H9 (cell line): ENCODE data around the gene EMP3. TPM values are rescaled to one million over a fixed set of nuclear protein-coding genes. Genes with fewer than 3 reads are reported as not detected.
A peak's percentile ranks its signal among the peaks of the same experiment; 100 is the strongest.

Experiments used
- DNase-seq: peaks from one replicate; pipeline ENCODE4 v3.0.0-alpha.2; 2017
- H2AFZ ChIP-seq: one replicate; pipeline ENCODE4 v1.6.1; 2013; ENCODE audit warnings: mild to moderate bottlenecking, low read length, control low read depth, moderate library complexity
- H2AK5ac ChIP-seq: 2 replicates; pipeline ENCODE4 v1.6.1; 2013; ENCODE audit warnings: low read length, control low read depth, mixed read lengths; ENCODE audit not compliant: insufficient read length
- H2BK120ac ChIP-seq: one replicate; pipeline ENCODE4 v1.6.1; 2013; ENCODE audit warnings: low read depth, mild to moderate bottlenecking, low read length, control low read depth, inconsistent platforms; ENCODE audit not compliant: poor library complexity, severe bottlenecking
- H2BK12ac ChIP-seq: 2 replicates; pipeline ENCODE4 v1.6.1; 2013; ENCODE audit warnings: low read length, control low read depth, mixed read lengths, low read depth; ENCODE audit not compliant: insufficient read length
- H2BK15ac ChIP-seq: 2 replicates; pipeline ENCODE4 v1.6.1; 2013; ENCODE audit warnings: low read depth, low read length, control low read depth
- H2BK20ac ChIP-seq: one replicate; pipeline ENCODE4 v1.6.1; 2013; ENCODE audit warnings: low read depth, mild to moderate bottlenecking, low read length, control low read depth, inconsistent platforms; ENCODE audit not compliant: poor library complexity, severe bottlenecking
- H2BK5ac ChIP-seq: 2 replicates; pipeline ENCODE4 v1.6.1; 2013; ENCODE audit warnings: low read length, control low read depth, mixed read lengths; ENCODE audit not compliant: insufficient read length
- H3K14ac ChIP-seq: 2 replicates; pipeline ENCODE4 v1.6.1; 2013; ENCODE audit warnings: low read length, control low read depth; ENCODE audit not compliant: insufficient read depth
- H3K18ac ChIP-seq: 2 replicates; pipeline ENCODE4 v1.6.1; 2013; ENCODE audit warnings: low read depth, mild to moderate bottlenecking, mixed read lengths, low read length, control low read depth; ENCODE audit not compliant: insufficient read length
- H3K23ac ChIP-seq: 2 replicates; pipeline ENCODE4 v1.6.1; 2013; ENCODE audit warnings: low read length, control low read depth, mixed read lengths, low read depth; ENCODE audit not compliant: insufficient read length
- H3K23me2 ChIP-seq: 2 replicates; pipeline ENCODE4 v1.6.1; 2013; ENCODE audit warnings: low read depth, mild to moderate bottlenecking, mixed read lengths, low read length, control low read depth; ENCODE audit not compliant: insufficient read length, poor library complexity, severe bottlenecking
- H3K27ac ChIP-seq: 2 replicates; pipeline ENCODE4 v1.5.1; 2013; ENCODE audit warnings: low read length, control low read depth, mixed read lengths, low read depth; ENCODE audit not compliant: insufficient read length
- H3K27me3 ChIP-seq: 2 replicates; pipeline ENCODE4 v1.6.1; 2013; ENCODE audit warnings: low read length, control low read depth, inconsistent platforms; ENCODE audit not compliant: insufficient read depth
- H3K4ac ChIP-seq: 2 replicates; pipeline ENCODE4 v1.6.1; 2013; ENCODE audit warnings: low read depth, mild to moderate bottlenecking, control low read depth, inconsistent platforms, low read length, moderate library complexity
- H3K4me1 ChIP-seq: 2 replicates; pipeline ENCODE4 v1.6.1; 2013; ENCODE audit warnings: low read length, control low read depth, inconsistent platforms; ENCODE audit not compliant: insufficient read depth
- H3K4me2 ChIP-seq: 2 replicates; pipeline ENCODE4 v1.6.1; 2013; ENCODE audit warnings: low read length, control low read depth, mixed read lengths; ENCODE audit not compliant: insufficient read length, insufficient read depth
- H3K56ac ChIP-seq: 2 replicates; pipeline ENCODE4 v1.6.1; 2013; ENCODE audit warnings: low read depth, mild to moderate bottlenecking, mixed read lengths, low read length, control low read depth; ENCODE audit not compliant: insufficient read length
- H3K79me1 ChIP-seq: 2 replicates; pipeline ENCODE4 v1.6.1; 2013; ENCODE audit warnings: low read depth, mild to moderate bottlenecking, moderate library complexity, low read length, control low read depth, inconsistent platforms; ENCODE audit not compliant: insufficient read depth, poor library complexity, severe bottlenecking
- H3K79me2 ChIP-seq: 2 replicates; pipeline ENCODE4 v1.6.1; 2013; ENCODE audit warnings: low read length, control low read depth, inconsistent platforms; ENCODE audit not compliant: insufficient read depth
- H3K9ac ChIP-seq: 2 replicates; pipeline ENCODE4 v1.6.1; 2013; ENCODE audit warnings: low read length, control low read depth, mixed read lengths; ENCODE audit not compliant: insufficient read length; ENCODE audit errors: extremely low read depth
- H3K9me3 ChIP-seq: one replicate; pipeline ENCODE4 v1.6.1; 2013; ENCODE audit warnings: low read depth, low read length, inconsistent platforms; ENCODE audit not compliant: control insufficient read depth
- H3T11ph ChIP-seq: one replicate; pipeline ENCODE4 v1.6.1; 2013; ENCODE audit warnings: mild to moderate bottlenecking, low read length, control low read depth, inconsistent platforms
- H4K20me1 ChIP-seq: one replicate; pipeline ENCODE4 v1.6.1; 2013; ENCODE audit not compliant: control insufficient read depth, insufficient read length, insufficient read depth
- H4K5ac ChIP-seq: 2 replicates; pipeline ENCODE4 v1.6.1; 2013; ENCODE audit warnings: low read depth, mild to moderate bottlenecking, mixed read lengths, low read length, control low read depth; ENCODE audit not compliant: insufficient read length
- H4K8ac ChIP-seq: replicated peaks from 2 replicates; pipeline ENCODE4 v1.6.1; 2013; ENCODE audit warnings: low read length, control low read depth, mixed read lengths, low read depth; ENCODE audit not compliant: insufficient read length
- H4K91ac ChIP-seq: 2 replicates; pipeline ENCODE4 v1.6.1; 2013; ENCODE audit warnings: low read depth, mild to moderate bottlenecking, moderate library complexity, mixed read lengths, low read length, control low read depth; ENCODE audit not compliant: insufficient read length
- H3K27ac Mint-ChIP-seq, 3 experiments: 2 replicates in 2 of 3; 3 replicates in 1 of 3; pipeline ENCODE4 v1.8.0; 2020 to 2021; ENCODE audit warnings: mixed read lengths in 3 of 3, mild to moderate bottlenecking in 1 of 3, moderate library complexity in 1 of 3
- H3K27me3 Mint-ChIP-seq: 2 replicates; pipeline ENCODE4 v1.8.0; 2021; ENCODE audit warnings: low read depth, mild to moderate bottlenecking, moderate library complexity, mixed read lengths
- H3K36me3 Mint-ChIP-seq, 3 experiments: 2 replicates in 2 of 3; 3 replicates in 1 of 3; pipeline ENCODE4 v1.8.0; 2020 to 2021; ENCODE audit warnings: low read depth in 3 of 3, mixed read lengths in 3 of 3; ENCODE audit not compliant: insufficient read depth in 1 of 3
- H3K4me1 Mint-ChIP-seq, 2 experiments: 2 replicates each; pipeline ENCODE4 v1.8.0; 2020; ENCODE audit warnings: mixed read lengths in 2 of 2
- H3K4me3 Mint-ChIP-seq, 2 experiments: 2 replicates in 1 of 2; 3 replicates in 1 of 2; pipeline ENCODE4 v1.8.0; 2020 to 2021; ENCODE audit warnings: mild to moderate bottlenecking in 2 of 2, mixed read lengths in 2 of 2, moderate library complexity in 1 of 2
- H3K9me3 Mint-ChIP-seq, 2 experiments: 2 replicates in 1 of 2; 3 replicates in 1 of 2; pipeline ENCODE4 v1.8.0; 2020; ENCODE audit warnings: mild to moderate bottlenecking in 2 of 2, mixed read lengths in 2 of 2, moderate library complexity in 1 of 2
- whole genome bisulfite sequencing: extraction: QIAGEN DNeasy Blood & Tissue Kit; methylation state at CpG from one replicate; pipeline ENCODE4 v1.1.7; 2013; ENCODE audit warnings: missing lambda C conversion rate, low lambda C conversion rate, mixed read lengths; ENCODE audit not compliant: insufficient read length; ENCODE audit errors: extremely low coverage; 5-methylcytosine and 5-hydroxymethylcytosine counted together
- total RNA-seq: library from RNA; stranded (reverse); gene quantifications from 2 replicates; pipeline ENCODE4 v1.2.1, GENCODE V29; 2021
- TF ChIP-seq, protein P1 (sequence below): fragments of 200-600 bp; sonication (generic); conservative IDR thresholded peaks from 3 replicates; pipeline ENCODE4 v1.8.0; 2021; ENCODE audit warnings: antibody characterized with exemption, mild to moderate bottlenecking

Gene EMP3
- total RNA-seq, 1 experiment from 2014 or later: 9.6 TPM

DNA sequence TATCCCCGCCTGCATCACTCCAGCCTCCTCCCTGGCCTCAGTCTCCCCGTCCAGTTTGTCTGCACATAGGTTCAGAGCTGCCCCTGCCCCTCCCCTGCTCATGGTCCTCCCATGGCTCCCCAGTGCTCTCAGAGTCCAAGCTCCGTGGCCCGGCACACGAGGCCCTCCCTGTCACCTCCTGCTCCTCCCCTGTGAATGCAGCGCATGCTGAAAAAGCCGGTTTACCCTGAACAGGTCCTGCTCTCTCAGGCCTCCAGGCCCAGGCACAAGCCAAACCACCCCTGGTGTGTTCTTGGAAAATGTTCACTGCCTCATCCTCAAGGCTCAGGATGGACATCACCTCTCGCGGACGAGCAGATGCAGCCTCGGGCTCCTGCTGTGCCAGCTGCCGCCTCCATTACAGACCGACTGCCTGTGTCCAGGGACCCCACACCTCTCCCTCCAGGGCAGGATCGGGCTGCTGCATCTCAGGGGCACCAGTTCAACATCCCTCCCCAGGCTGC, 13.0 kb downstream of the EMP3 start:
- Mint-ChIP-seq H3K4me3 (no peak overlapping the region), H3K27ac (peak overlapping the region in 2 of 3 experiments; percentile 35 to 95; a peak in 2 of 7 replicates), H3K4me1 (peaks cover 6 to 19% of the 10 kb centered on the region in 2 experiments), H3K9me3 (no peaks in the 10 kb centered on the region), H3K27me3 (peaks cover 6% of the 10 kb centered on the region), H3K36me3 (no peaks in the 10 kb centered on the region; a peak in 1 of 7 replicates)
- Histone ChIP-seq H4K8ac (no peak overlapping the region), H3K9ac (no peak overlapping the region), H2BK15ac (no peak overlapping the region), H4K5ac (no peak overlapping the region), H3T11ph (no peak overlapping the region), H3K56ac (no peak overlapping the region), H2BK20ac (no peak overlapping the region), H4K20me1 (no peaks in the 10 kb centered on the region), H2BK5ac (no peak overlapping the region), H3K4me2 (no peak overlapping the region), H3K4ac (no peak overlapping the region), H2BK120ac (no peak overlapping the region), H3K79me1 (no peaks in the 10 kb centered on the region), H2BK12ac (no peak overlapping the region), H3K14ac (no peak overlapping the region), H3K9me3 (no peaks in the 10 kb centered on the region), H3K4me1 (no peaks in the 10 kb centered on the region), H2AK5ac (no peak overlapping the region), H3K27ac (no peak overlapping the region), H3K23ac (no peak overlapping the region), H3K27me3 (no peaks in the 10 kb centered on the region), H3K18ac (no peak overlapping the region), H3K23me2 (peaks cover 1% of the 10 kb centered on the region), H3K79me2 (no peaks in the 10 kb centered on the region), H2AFZ (no peak overlapping the region), H4K91ac (no peak overlapping the region)
- WGBS: no CpG with 5 or more reads among the region's 14 CpGs
- no peak for DNase-seq
- TF ChIP-seq, protein P1, sequence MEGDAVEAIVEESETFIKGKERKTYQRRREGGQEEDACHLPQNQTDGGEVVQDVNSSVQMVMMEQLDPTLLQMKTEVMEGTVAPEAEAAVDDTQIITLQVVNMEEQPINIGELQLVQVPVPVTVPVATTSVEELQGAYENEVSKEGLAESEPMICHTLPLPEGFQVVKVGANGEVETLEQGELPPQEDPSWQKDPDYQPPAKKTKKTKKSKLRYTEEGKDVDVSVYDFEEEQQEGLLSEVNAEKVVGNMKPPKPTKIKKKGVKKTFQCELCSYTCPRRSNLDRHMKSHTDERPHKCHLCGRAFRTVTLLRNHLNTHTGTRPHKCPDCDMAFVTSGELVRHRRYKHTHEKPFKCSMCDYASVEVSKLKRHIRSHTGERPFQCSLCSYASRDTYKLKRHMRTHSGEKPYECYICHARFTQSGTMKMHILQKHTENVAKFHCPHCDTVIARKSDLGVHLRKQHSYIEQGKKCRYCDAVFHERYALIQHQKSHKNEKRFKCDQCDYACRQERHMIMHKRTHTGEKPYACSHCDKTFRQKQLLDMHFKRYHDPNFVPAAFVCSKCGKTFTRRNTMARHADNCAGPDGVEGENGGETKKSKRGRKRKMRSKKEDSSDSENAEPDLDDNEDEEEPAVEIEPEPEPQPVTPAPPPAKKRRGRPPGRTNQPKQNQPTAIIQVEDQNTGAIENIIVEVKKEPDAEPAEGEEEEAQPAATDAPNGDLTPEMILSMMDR: no peak
